ENCODE results near the gene C11orf86.
"Not testable (repeated sequence)": the region's sequence is repeated elsewhere in the genome, so short reads cannot be mapped to it uniquely, and the experiment has no call there.

C11orf86 gene

DNA sequence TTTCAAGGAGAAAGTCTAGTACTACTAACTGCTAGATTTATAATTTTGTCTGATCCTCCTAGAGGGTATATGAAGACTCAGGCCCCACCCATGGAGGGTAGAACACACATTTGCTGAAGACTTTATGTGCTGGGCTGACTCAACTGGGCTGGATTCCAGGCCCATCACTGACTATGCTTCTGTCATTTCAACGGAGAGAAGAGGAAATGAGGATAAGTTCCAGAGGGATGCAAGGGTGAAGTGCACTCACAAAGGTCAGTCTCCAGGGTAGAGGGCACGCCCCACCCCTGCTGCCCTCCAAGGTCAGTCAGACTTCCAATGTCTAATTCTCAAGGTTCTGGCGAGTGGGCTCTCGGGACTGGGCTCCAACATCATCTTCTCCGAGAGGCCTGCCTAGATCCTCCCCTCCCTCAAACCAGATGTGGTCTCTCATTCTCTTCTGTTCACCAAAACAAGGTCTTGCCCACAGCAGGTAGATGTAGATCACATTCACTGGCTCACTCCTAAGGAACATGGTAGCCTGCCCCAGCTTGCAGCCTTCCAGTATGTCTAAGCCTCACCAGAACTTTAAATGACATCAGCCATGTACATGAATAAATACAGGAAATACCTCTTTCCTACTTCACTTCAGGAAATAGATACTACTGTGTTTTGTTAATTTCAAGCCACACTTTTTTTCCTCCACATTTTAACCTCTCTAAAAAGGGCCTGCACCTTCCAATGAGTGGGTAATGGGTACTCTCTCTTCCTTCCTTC lies 7.3 kb upstream of the C11orf86 start:
- no peak for DNase-seq

DNA sequence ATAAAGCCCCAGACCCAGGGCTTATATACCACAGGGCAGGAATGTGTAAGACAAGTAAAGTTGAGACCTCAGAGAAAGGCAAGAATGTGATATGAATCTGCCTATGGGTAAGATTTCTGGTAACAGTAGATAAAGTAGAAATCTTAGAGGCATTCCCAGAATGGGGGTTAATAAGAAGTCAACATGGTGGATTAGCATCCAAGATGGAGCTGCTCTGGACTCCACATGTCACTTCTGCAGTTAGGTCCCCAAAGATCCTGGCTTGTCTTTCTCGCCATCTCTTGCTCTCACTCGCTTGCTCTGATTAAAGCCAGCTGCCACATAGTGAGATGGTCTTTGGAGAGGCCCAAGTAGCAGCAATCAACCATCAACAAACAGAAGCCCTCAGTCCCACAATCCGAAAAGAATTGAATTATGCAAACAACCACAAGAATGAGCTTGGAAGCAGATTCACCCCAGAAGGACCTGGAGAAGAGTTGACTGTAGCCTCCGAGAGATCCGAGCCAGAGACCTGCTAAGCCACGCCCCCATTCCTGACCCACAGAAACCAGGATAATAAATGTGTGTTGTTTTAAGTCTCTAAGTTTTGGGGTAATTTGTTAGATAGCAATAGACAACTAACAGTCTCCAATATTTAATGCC lies 5.4 kb upstream of the C11orf86 start:
- DNase-seq, result no peak

GRCh38 chr11:66970371-66970806 lies 4.7 kb upstream of the C11orf86 start:
- no peak for DNase-seq

DNA sequence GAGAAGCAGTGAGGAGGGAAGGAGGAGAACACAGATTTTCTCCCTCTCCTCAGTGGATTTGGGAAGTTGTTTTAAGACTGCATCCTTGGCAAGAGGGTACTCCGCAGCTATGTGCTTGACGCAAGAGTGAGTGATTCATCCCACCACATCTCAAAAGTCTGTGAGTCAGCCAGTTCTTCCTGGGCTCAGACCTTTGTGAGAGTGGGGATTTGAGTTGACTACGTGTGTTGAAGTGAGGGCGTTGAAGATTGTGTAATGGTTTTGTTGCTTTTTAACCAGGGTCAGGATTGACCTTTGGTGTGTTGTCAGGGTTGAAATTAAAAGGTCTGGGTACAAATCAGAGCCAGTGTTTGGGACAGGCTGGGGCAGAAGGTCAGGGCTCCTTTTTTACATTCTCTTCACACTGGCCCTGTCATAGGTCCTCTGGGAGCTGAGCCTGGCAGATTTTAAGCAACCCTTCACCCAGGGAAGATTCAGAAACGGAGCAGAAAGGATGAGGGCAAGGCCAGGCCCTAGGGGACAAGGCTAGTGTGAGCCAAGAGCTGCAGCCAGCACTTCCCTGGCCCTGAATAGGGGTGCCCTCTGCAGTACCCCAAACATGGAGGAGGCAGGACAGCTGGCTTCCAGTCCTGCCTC lies 4.2 kb upstream of the C11orf86 start:
- DNase-seq, result no peak

GRCh38 chr11:66971488-66971887 lies 3.6 kb upstream of the C11orf86 start:
- DNase-seq, result no peak

DNA sequence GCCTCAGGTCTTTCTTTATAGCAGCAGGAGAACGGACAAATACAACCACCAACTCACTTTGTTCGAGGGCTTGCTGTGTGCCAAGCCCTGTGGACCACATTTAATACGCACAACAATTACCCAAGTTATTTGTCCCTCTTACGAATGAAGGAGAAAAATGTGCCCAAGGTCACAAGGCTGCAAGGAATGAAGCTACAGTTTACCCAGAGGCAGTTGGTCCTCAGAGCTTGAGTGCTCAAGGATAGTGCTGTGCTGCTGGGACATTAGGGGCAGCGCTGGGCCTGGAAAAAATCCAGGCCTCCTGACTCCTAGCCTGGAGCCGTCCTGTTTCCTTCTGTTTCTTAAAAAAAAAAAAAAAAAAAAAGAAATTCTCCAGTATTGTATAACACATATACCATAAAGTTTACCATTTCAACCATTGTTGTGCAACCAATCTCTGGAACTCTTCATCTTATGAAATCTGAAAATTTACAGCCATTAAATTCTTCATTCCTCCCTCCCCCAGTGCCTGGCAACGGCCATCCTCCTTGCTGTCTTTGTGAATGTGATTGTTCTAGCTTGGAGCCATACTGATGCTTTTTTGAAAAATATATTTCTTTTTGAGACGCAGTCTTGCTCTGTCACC lies 1.0 kb upstream of the C11orf86 start:
- DNase-seq, result no peak

DNA sequence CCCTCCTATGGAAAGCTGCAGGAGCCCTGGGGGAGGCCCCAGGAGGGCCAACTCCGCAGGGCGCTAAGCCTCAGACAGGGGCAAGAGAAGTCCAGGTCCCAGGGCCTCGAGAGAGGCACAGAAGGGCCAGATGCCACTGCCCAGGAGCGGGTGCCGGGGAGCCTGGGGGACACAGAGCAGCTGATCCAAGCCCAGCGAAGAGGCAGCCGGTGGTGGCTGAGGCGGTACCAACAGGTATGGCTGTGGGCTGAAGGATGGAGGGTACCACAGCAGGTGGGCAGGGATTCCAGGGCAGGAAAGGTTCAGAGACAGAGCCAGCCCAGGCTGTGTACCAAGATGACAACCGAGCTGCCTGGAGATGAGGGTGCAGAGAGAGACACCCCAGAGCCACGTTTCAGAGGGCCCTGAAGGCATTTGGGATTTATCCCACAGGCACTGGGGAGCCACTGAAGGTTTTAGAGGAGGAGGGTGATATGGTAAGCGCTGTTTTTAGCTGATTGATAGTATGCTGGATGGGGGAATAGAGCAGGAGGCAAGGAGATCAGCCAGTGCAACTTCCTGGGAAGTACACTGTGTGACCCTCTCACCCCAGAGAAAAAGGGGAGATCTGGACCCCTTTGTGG lies 412 bp downstream of the C11orf86 start:
- no peak for DNase-seq

DNA sequence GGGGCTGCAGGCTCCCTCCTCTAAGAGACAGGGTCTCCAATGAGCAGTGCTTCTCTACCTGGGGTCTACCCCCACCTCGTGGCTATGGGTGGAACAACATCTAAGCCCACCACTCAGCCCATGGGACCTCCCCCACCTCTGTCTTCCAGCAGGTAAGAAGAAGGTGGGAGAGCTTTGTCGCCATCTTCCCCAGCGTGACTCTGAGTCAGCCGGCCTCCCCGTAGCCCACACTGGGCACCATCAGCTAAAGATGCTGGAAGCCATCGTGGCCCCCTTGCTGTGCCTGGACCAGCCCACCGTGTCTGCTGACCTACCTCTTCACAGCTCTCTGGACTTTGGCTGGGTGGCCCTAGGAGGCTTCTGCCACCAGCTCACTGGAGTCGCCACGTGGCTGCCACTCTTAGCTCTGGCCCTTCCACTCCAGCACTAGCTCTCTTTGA lies 944 bp downstream of the C11orf86 start:
- DNase-seq, result no peak

DNA sequence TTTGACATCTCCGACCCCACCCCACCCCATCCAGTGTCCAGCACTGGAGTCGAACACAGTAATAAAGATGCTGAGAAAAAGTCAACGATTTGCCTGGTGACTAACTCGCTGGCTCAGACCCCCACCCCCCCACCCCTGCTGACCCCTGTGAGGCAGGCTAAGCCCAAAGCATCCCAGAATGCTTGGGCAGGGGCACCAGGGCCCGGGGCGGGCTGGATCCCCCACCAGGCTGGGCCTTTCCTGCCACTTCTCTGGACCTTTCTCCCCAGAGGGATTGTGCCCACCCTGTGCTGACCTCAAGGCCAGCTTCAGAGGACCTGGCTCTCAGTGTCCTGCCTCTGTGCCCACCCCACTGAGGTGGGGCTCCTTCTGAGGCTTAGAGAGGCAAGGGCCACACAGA lies 1.8 kb downstream of the C11orf86 start:
- no peak for DNase-seq

- DNase-seq, result no peak
These were observed 3.1 kb downstream of the C11orf86 start for GRCh38 chr11:66978229-66978628.

- no peak for DNase-seq
These were observed 3.6 kb downstream of the C11orf86 start for GRCh38 chr11:66978717-66979116.

GRCh38 chr11:66979336-66979980 lies 4.4 kb downstream of the C11orf86 start:
- no peak for DNase-seq

GRCh38 chr11:66981976-66982578 lies 7.0 kb downstream of the C11orf86 start:
- DNase-seq, result peak; percentile 69

DNA sequence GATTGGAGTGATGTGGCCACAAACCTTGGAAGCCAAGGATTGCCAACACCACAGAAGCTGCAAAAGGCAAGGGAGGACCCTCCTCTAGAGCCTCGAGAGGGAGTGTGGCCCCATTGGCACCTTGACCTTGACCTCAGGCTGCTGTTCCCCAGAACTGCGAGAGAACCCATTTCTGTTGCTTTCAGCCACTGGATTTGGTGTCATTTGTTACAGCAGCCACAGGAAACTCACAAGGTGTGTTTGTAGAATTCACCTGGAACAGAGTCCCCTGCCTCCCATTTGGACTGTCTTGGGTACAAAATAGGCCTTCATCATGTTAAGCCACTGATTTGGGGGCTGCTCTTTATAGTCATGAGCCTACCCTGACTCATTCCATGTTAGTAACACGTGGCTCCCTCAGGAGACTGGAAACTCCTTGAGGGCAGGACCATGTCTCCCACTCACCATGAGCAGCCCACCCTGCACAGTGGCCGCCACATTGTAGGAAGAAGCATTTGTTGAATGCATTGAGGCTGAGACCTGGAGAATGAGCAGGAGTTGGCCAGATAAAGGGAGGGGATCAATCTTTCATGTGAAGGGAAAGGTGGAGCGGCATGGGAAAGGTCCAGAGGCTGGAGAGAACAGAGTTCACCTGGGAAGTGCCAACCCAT lies 8.3 kb downstream of the C11orf86 start:
- no peak for DNase-seq

GRCh38 chr11:66985508-66986177 lies 10.5 kb downstream of the C11orf86 start:
- DNase-seq, result no peak

- no peak for DNase-seq
These were observed 11.1 kb downstream of the C11orf86 start for GRCh38 chr11:66986178-66986545.

DNA sequence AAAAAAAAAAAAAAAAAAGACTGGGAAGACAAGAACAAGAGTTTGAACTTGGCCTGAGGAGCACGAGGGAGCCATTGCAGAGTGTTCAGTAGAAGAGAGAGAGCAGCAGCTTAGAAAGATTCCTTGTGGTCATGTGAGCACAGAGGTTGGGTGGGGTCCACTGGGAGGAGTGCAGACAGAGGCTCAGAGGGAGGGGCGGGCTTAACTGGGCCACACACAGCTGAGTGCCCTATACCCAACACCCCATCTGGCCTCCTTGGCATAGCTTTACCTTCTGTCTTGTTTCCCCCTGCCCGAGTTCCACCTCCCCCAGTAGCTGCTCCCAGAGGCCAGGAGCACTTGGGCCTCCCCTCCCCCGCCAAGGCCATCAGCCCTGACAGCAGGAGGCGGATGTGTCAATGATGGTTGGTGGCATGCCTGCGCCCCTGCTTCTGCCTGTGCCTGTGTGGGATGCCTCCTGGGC lies 12.1 kb downstream of the C11orf86 start:
- DNase-seq, result no peak

GRCh38 chr11:66987924-66988637 lies 13.0 kb downstream of the C11orf86 start:
- DNase-seq, result no peak

DNA sequence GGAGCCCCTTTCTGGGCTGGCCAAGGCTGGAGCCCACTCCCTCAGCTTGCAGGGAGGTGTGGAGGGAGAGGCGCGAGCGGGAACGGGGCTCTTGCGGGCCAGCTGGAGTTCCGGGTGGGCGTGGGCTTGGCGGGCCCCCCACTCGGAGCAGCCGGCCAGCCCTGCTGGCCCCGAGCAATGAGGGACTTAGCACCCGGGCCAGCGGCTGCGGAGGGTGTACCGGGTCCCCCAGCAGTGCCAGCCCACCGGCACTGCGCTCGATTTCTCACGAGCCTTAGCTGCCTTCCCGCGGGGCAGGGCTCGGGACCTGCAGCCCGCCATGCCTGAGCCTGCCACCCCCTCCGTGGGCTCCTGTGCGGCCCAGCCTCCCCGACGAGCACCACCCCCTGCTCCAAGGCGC lies 13.6 kb downstream of the C11orf86 start:
- not testable (repeated sequence) for DNase-seq

- not testable (repeated sequence) for DNase-seq
These were observed 14.3 kb downstream of the C11orf86 start for GRCh38 chr11:66989360-66989759.
